HG02981 (cell line): ENCODE measurements around the gene LUC7L2.
"Not testable (repeated sequence)": the region's sequence is repeated elsewhere in the genome, so short reads cannot be mapped to it uniquely, and the experiment has no call there.

Source experiments
- ATAC-seq: cut with Tn5 transposase; IDR thresholded peaks from one replicate; pipeline ENCODE4 v1.9.1; 2021; ENCODE audit warnings: mild to moderate bottlenecking, moderate library complexity; ENCODE audit not compliant: unreplicated experiment

The LUC7L2 gene

GRCh38 chr7:139359366-139360209 is at the start of gene LUC7L2:
Gene LUC7L2 (plus strand): TSS chr7:139359894. CDS start chr7:139360262, 368 bp downstream.
- peak; percentile 67 for ATAC-seq

DNA sequence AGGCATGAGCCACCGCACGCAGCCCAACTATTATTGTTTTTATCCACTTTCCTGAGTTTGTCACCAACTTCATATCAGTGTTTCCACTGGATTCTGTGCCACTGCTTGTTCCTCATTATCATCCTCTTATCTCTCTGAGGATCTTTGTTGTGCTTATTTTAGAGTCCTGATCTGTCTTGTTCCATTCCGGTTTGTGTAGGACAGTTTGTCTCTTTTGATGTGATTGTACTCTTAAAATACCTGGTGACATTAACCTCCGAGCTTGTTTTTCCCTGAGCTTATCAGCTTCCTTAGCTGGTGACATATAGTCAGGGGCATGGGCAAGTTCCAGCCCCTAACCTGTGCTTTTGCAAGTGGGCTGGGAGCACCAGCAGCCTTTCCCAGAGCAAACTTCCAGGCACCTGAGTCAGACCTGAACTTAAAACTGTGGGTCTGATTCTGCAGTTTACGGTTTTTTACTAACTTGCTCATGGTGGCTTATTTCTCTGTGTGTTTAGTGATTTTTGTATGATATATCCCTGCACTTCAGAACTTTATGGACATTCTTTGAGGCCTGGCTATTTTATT is 41.7 kb upstream of the LUC7L2 start:
- no peak for ATAC-seq

- no peak for ATAC-seq
Measured at GRCh38 chr7:139321071-139321745, 38.5 kb upstream of the LUC7L2 start.

GRCh38 chr7:139324709-139325108 is 35.0 kb upstream of the LUC7L2 start:
- not testable (repeated sequence) for ATAC-seq

- ATAC-seq = no peak
Measured at GRCh38 chr7:139328375-139328774, 31.3 kb upstream of the LUC7L2 start.

DNA sequence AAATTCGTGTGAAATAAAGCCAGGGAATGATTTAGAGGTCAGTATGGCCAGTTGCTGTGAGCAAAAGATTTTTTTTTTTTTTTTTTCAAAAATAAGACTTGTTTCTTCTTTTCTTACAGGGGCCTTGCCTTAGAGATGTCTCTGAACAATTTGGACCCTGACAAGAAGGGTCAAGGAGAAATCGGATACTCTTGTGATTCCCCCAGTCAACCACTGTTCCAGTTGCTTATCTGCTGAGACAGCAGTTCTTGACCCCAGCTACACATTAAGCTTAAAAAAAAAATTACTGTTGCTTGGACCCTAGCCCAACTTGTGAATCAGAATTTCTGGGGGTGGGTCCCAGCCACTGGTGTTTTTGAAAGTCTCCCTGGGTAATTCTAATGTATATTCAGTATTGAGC is 30.6 kb upstream of the LUC7L2 start:
- no peak for ATAC-seq

GRCh38 chr7:139330333-139331030 is 29.2 kb upstream of the LUC7L2 start:
- no peak for ATAC-seq

DNA sequence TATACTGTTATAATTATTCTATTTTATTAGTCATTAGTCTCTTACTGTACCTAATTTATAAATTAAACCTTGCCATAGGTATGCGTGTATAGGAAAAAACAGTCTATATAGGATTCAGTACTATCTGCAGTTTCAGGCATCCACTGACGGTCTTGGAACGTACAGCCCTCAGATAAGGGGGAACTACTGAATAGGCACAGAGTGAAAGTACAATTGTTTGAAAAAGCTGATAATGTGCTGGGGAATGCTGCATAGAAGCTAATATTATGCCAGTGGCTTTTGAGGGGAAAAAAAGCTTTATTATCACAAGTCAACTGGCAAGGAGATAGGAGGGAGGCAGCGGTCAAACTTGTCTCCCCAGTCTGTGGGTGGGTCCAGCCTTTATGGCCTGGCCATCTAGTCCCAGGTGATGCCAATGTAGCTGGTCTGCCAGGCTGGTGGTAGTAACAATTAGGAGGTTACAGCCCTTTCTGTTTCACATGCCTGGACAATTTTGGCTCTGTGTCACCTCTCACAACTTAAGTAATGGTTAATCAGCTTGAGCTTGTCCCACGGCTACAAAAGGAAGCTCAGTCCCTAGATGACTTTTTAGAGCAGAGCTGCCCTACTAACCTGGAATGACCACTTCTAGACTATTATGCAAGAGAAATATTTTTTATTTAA is 26.9 kb upstream of the LUC7L2 start:
- ATAC-seq = no peak

GRCh38 chr7:139333443-139333842 is 26.3 kb upstream of the LUC7L2 start:
- ATAC-seq = not testable (repeated sequence)

DNA sequence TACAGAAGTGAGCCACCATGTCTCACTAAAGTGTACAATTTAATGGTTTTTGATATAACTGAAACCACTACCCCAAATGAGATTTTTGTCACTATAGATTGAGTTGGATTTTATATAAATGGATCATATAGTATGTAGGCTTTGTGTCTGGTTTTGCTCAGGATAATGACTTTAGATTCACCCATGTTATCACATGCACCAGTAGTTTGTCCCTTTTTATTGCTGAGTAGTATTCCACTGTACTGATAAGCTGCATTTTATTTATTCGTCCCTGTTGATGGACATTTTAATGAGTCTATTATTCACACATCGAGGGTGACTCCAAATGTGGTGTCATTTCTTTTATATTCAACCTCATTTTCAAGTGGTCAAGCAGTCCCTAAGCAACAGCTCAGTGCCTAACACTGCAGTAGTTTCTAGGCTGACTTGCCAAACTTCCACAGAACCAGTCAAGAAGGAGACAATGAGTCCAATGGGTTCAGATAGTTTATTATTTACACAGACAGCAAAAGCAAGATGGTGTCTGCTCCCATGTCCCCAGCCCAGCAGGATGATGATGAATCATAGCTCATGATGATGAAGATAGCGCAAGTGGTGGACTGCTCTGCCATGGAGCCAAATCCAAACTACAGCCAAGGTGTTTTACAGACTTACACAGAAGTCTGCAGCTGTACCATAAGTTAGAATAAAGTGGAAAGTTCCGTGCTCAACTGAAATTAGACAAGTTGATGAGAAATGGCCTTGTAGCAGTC is 25.1 kb upstream of the LUC7L2 start:
- no peak for ATAC-seq

- no peak for ATAC-seq
Measured at GRCh38 chr7:139339025-139339424, 20.7 kb upstream of the LUC7L2 start.

- no peak for ATAC-seq
Measured at GRCh38 chr7:139339698-139340036, 20.0 kb upstream of the LUC7L2 start.

DNA sequence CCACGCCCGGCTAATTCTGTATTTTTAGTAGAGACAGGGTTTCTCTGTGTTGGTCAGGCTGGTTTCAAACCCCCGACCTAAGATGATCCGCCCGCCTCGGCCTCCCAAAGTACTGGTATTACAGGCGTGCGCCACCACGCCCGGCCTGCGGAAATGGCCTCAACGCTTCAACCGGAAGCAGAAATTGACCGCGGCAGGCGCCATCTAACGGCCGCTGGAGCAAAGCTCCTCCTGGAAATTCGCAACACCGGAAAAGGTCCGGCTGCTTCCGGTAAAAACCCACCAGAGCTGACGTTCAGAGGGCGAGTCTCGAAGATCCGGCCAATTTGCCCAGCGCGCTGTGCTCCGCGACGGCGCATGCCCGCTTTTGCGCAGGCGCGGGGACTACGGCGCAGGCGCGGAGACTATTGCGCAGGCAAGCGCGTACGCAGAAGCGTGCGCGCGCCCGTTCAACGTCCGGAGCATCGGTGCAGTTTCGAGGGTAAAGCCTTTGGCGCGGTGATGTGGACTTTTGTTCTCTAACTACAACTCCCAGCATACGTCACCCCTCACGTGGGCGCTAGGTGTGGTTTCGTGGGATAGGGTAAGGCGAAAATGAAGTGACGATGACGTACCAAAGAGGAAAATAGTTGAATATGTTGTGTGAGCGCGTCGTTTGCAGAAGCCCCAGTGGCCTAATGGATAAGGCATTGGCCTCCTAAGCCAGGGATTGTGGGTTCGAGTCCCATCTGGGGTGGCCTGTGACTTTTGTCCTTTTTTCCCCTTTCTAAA is 19.5 kb upstream of the LUC7L2 start:
- ATAC-seq = peak; percentile 76

- no peak for ATAC-seq
Measured at GRCh38 chr7:139340808-139341057, 19.0 kb upstream of the LUC7L2 start.

GRCh38 chr7:139341058-139341775 is 18.5 kb upstream of the LUC7L2 start, which contains the start of gene FMC1:
Gene FMC1 (plus strand): TSS chr7:139341337. CDS start chr7:139341385, 48 bp downstream.
- ATAC-seq = peak; percentile 50

- no peak for ATAC-seq
Measured at GRCh38 chr7:139341776-139342226, 17.9 kb upstream of the LUC7L2 start.

GRCh38 chr7:139345042-139345441 is 14.7 kb upstream of the LUC7L2 start:
- no peak for ATAC-seq

GRCh38 chr7:139351027-139351426 is 8.7 kb upstream of the LUC7L2 start:
- no peak for ATAC-seq

DNA sequence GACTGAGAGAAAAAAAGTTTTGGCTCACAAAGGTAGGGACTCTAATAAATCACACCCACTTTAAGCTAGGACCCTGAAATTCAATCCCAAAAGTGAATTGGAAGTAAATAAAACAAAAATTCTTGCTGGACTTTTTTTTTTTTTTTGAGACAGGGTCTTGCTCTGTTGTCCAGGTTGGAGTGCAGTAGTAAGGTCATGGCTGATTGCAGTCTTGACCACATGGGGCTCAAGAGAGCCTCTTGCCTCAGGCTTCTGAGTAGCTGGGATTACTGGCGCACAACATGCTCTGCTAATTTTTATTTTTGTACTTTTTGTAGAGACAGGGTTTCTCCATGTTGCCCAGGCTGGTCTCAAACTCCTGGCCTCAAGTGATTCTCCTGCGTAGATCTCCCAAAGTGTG is 5.0 kb upstream of the LUC7L2 start:
- no peak for ATAC-seq
